ENCODE results near the gene NOTO.

GRCh38 chr2:73257425-73258125 lies 55.2 kb downstream of the NOTO start:
- no peak for TF ChIP-seq POLR2A (IDR thresholded peaks at IDR 0.05)
- no peak for TF ChIP-seq CTCF (IDR thresholded peaks at IDR 0.05)
